HG03460 (cell line): Measurements from ENCODE around the gene MYOM1.

Experiments
- ATAC-seq: cut with Tn5 transposase; IDR thresholded peaks from one replicate; pipeline ENCODE4 v1.9.1; 2021; ENCODE audit not compliant: unreplicated experiment

Gene MYOM1

GRCh38 chr18:3153107-3153704, 66.6 kb downstream of the MYOM1 start:
- ATAC-seq, result peak; percentile 88

- no peak for ATAC-seq
Observed at GRCh38 chr18:3152294-3152693, 67.5 kb downstream of the MYOM1 start.

GRCh38 chr18:3151399-3152264, 68.1 kb downstream of the MYOM1 start:
- ATAC-seq, result no peak

- ATAC-seq, result no peak
Observed at GRCh38 chr18:3150688-3151087, 69.1 kb downstream of the MYOM1 start.

GRCh38 chr18:3150274-3150673, 69.5 kb downstream of the MYOM1 start:
- no peak for ATAC-seq

GRCh38 chr18:3148930-3149535, 70.7 kb downstream of the MYOM1 start:
- ATAC-seq, result no peak

- no peak for ATAC-seq
Observed at GRCh38 chr18:3147935-3148554, 71.7 kb downstream of the MYOM1 start.

- no peak for ATAC-seq
Observed at GRCh38 chr18:3140986-3141639, 78.7 kb downstream of the MYOM1 start.

GRCh38 chr18:3140342-3140741, 79.4 kb downstream of the MYOM1 start:
- ATAC-seq, result no peak

- no peak for ATAC-seq
Observed at GRCh38 chr18:3139406-3139805, 80.4 kb downstream of the MYOM1 start.

- no peak for ATAC-seq
Observed at GRCh38 chr18:3138274-3138975, 81.3 kb downstream of the MYOM1 start.

- ATAC-seq, result no peak
Observed at GRCh38 chr18:3135536-3135935, 84.2 kb downstream of the MYOM1 start.

- ATAC-seq, result no peak
Observed at GRCh38 chr18:3132700-3133099, 87.1 kb downstream of the MYOM1 start.

GRCh38 chr18:3130344-3130743, 89.4 kb downstream of the MYOM1 start:
- ATAC-seq, result no peak

- peak; percentile 93 for ATAC-seq
Observed at GRCh38 chr18:3129053-3129864, 90.5 kb downstream of the MYOM1 start.

GRCh38 chr18:3126457-3127097, 93.2 kb downstream of the MYOM1 start:
- no peak for ATAC-seq

GRCh38 chr18:3124822-3125221, 94.9 kb downstream of the MYOM1 start:
- ATAC-seq, result no peak

- ATAC-seq, result no peak
Observed at GRCh38 chr18:3122851-3123250, 96.9 kb downstream of the MYOM1 start.

- no peak for ATAC-seq
Observed at GRCh38 chr18:3121259-3121658, 98.5 kb downstream of the MYOM1 start.
